WI38 (cell line): ENCODE results near the gene KIF21B.

ENCODE experiments used
- H3K4me3 ChIP-seq: 2 replicates; pipeline ENCODE4 v1.5.1; 2011; ENCODE audit warnings: low read depth, mild to moderate bottlenecking, control low read depth, low read length
- TF ChIP-seq, protein P1 (sequence below): IDR thresholded peaks from 2 replicates; pipeline ENCODE4 v1.5.1; 2012; ENCODE audit warnings: low read depth, mild to moderate bottlenecking, control low read depth, low read length

The KIF21B gene

DNA sequence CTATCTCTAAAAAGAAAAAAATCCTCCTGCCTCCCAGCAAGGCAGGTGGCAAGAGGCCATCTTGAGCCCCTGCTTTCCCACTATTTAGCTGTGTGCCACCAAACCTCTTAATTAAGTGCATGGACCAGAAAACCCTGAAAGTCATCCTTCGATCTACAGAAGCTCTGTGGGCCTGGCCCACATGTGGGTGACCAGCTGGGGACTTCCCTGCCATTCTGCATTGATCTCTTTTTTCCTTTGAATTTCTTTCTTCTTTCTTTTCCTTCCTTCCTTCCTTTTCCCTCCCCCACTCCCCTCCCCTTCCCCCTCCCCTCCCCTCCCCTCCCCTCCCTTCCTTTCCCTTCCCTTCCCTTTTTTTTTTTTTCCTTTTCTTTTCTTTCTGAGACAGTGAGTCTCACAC lies 38.0 kb downstream of the KIF21B start:
- no peak overlapping the region for H3K4me3 ChIP-seq
- TF ChIP-seq, protein P1, sequence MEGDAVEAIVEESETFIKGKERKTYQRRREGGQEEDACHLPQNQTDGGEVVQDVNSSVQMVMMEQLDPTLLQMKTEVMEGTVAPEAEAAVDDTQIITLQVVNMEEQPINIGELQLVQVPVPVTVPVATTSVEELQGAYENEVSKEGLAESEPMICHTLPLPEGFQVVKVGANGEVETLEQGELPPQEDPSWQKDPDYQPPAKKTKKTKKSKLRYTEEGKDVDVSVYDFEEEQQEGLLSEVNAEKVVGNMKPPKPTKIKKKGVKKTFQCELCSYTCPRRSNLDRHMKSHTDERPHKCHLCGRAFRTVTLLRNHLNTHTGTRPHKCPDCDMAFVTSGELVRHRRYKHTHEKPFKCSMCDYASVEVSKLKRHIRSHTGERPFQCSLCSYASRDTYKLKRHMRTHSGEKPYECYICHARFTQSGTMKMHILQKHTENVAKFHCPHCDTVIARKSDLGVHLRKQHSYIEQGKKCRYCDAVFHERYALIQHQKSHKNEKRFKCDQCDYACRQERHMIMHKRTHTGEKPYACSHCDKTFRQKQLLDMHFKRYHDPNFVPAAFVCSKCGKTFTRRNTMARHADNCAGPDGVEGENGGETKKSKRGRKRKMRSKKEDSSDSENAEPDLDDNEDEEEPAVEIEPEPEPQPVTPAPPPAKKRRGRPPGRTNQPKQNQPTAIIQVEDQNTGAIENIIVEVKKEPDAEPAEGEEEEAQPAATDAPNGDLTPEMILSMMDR: no peak

DNA sequence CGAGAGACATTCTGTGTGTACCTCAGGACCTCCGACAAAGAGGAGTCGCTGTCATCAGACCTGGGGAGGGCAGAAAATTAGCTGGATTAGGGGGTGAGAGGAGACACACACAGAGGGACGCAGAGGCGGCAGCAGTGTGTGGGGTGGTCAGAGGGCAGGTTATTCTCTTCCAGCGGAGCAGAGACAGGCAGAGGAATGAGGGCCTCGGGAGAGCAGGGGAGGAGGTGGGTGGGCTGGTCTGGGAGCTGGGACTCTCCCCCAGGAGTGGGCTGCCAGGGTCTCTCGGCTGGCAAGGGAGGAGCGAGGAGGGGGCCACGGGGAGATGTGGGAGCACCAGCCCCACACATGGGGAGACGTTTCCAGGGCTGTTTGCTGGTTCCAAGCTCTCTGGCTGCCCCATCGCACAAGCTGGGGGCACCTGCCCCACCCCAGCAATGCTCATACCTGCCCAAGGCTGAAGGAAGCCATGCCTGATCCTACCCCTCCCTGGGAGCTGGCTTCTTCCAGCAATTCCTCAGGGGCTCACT lies 40.4 kb downstream of the KIF21B start:
- TF ChIP-seq, protein P1: no peak
- no peak overlapping the region for H3K4me3 ChIP-seq

DNA sequence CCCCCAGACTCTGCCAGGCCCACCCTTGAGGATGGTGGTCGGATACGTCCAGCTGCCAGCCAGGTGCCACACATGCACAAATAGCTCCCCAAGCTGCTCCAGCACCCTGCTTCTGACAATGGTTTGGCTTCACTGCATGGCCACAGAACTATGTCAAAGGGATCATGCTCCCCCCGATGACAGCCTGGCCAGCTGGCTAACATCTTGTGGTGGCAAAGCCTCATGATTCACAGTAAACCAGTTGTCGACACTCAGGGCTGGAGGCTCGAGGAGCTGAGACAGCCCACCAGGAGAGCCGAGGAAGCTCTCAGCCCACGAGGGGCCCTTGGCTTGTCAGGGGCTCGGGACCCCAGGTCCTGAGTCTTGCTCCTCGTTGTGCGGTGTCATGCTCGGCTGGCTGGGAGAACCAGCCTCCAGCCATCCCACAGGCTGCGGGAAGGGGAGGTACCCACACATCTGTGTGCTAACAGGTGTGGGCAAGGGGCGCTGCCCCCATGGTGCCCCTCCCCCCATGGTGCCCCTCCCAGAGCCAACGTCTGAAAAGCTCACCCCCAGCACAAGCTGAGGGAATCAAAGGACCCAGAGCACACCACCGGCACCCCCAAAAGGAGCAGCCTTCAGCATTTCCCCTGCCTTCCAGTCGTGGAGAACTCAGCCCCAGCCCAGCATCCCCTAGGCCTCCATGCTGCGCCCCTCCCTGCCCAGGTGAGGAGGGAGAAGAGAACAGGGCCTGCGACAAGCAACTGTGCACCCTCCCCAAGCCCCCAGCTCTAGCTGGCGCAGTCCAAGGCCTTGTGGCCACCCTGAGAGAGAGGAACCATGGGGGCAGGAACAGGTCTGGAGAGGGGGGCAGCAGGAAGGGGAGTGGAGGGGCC lies 41.2 kb downstream of the KIF21B start:
- H3K4me3 ChIP-seq: no peak overlapping the region
- TF ChIP-seq, protein P1: no peak

DNA sequence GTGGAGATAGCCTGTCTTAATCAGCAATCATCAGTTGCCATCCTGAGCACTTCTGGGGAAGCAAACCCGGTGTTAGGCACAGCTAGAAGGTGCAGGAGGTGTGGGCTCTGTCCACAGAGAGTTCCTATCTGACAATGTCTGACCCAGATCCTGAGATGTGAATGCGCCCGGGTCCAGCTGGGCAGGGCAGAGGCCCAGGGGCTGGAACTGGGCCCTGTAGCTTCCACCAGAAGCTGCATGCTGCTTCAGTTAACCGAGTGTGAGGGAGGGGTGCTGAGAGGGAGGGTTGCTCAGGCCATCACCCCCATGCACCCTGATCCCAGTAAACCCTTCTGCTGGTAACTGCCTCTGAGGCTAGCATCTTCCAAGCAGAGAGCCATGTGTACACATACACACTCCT lies 42.2 kb downstream of the KIF21B start:
- TF ChIP-seq, protein P1: no peak
- no peak overlapping the region for H3K4me3 ChIP-seq

DNA sequence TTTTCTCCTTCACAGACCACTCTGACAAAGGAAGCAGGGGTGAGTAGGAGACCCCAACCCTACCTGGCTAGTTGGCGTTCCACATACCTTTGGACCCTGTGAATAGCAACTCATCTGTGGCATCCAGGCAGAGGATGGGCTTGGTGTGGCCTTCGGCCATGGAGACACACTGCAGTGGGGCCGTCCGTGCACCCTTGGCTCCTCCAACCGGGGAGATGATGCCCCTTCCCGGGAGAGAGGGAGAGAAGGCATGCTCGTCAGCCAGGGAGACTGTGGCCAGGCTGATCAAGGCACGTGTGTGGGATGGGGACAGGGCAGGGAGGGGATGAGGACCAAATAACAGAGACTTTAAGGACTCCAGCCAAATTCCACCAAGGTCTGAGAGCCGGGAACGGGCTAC lies 42.6 kb downstream of the KIF21B start:
- no peak overlapping the region for H3K4me3 ChIP-seq
- TF ChIP-seq, protein P1: no peak

DNA sequence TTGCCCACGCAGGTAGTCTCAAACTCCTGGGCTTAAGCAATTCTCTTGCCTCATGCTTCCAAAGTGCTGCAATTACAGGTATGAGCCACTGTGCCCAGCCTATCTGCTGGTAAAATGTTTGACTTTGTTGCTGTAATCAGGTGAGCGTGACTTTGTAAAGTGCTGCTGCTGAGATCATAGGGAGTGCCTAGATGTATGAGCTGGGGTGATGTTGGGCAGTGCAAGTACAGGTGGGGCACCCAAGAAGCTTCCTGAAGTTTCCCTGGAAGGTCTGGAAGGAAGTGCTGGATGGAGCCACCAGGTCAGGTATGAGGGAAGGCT lies 43.1 kb downstream of the KIF21B start:
- TF ChIP-seq, protein P1: no peak
- no peak overlapping the region for H3K4me3 ChIP-seq
